Lower leg skin (tissue), 3 donors: ENCODE measurements around the gene CCR9.

Source experiments
- POLR2A ChIP-seq, 2 donors: fragments of 450-650 bp; IDR thresholded peaks; one replicate each; pipeline ENCODE4 v1.6.1; 2016 to 2017; ENCODE audit warnings: antibody characterized with exemption in 2 of 2, mild to moderate bottlenecking in 1 of 2, moderate library complexity in 1 of 2
- TF ChIP-seq, protein P1 (sequence below), 3 donors: fragments of 450-650 bp; IDR thresholded peaks; one replicate each; pipeline ENCODE4 v1.5.1; 2016; ENCODE audit warnings: antibody characterized with exemption in 3 of 3, mild to moderate bottlenecking in 3 of 3, moderate library complexity in 2 of 3

DNA sequence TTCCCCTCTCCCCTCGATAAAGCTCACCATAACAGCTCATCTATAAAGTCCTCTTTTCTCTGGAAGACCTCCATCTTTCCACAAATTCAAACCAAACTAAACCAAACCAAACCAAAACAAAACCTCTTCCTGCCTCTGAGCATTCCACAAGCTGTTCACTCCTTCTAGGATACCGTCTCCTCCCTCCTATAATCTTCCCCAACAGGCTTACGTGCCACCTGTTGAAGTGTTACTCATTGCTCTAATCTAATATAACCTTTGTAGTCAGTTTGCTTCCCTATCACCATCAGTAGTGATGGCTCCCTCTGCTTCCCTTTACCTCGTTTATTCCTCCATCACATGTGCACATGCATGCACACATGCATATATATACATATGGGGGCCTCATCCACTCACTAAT is 12.7 kb upstream of the CCR9 start:
- TF ChIP-seq, protein P1, sequence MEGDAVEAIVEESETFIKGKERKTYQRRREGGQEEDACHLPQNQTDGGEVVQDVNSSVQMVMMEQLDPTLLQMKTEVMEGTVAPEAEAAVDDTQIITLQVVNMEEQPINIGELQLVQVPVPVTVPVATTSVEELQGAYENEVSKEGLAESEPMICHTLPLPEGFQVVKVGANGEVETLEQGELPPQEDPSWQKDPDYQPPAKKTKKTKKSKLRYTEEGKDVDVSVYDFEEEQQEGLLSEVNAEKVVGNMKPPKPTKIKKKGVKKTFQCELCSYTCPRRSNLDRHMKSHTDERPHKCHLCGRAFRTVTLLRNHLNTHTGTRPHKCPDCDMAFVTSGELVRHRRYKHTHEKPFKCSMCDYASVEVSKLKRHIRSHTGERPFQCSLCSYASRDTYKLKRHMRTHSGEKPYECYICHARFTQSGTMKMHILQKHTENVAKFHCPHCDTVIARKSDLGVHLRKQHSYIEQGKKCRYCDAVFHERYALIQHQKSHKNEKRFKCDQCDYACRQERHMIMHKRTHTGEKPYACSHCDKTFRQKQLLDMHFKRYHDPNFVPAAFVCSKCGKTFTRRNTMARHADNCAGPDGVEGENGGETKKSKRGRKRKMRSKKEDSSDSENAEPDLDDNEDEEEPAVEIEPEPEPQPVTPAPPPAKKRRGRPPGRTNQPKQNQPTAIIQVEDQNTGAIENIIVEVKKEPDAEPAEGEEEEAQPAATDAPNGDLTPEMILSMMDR (IDR thresholded peaks at IDR 0.05), result no peak
- no peak for TF ChIP-seq POLR2A (IDR thresholded peaks at IDR 0.05)
